Measurements from ENCODE around the gene KCNQ2.

KCNQ2 gene

GRCh38 chr20:63364801-63365585, 107.5 kb downstream of the KCNQ2 start:
- no peak for DNase-seq

- no peak for DNase-seq
These were observed 108.4 kb downstream of the KCNQ2 start for GRCh38 chr20:63363981-63364561.

GRCh38 chr20:63363013-63363957, 109.2 kb downstream of the KCNQ2 start:
- no peak for DNase-seq

- DNase-seq: no peak
These were observed 109.9 kb downstream of the KCNQ2 start for GRCh38 chr20:63362436-63363009.

- no peak for DNase-seq
These were observed 110.7 kb downstream of the KCNQ2 start for GRCh38 chr20:63361519-63362435.

- DNase-seq: no peak
These were observed 111.5 kb downstream of the KCNQ2 start, which contains the start of gene CHRNA4 for GRCh38 chr20:63360850-63361518. Gene CHRNA4 (minus strand): TSS chr20:63361349. CDS start chr20:63361165, 184 bp downstream.

GRCh38 chr20:63359937-63360849, 112.3 kb downstream of the KCNQ2 start:
- DNase-seq: no peak

GRCh38 chr20:63359164-63359934, 113.1 kb downstream of the KCNQ2 start:
- DNase-seq: no peak

GRCh38 chr20:63357921-63358905, 114.2 kb downstream of the KCNQ2 start:
- no peak for DNase-seq

GRCh38 chr20:63356931-63357879, 115.2 kb downstream of the KCNQ2 start:
- DNase-seq: no peak

GRCh38 chr20:63356511-63356910, 115.9 kb downstream of the KCNQ2 start:
- no peak for DNase-seq

- no peak for DNase-seq
These were observed 116.6 kb downstream of the KCNQ2 start for GRCh38 chr20:63355781-63356295.

GRCh38 chr20:63354636-63355350, 117.7 kb downstream of the KCNQ2 start:
- no peak for DNase-seq

- no peak for DNase-seq
These were observed 119.6 kb downstream of the KCNQ2 start for GRCh38 chr20:63352811-63353221.

GRCh38 chr20:63351811-63352591, 120.5 kb downstream of the KCNQ2 start:
- no peak for DNase-seq
